AG04450 (cell line): ENCODE data around the gene OXTR. TPM values are rescaled to one million over a fixed set of nuclear protein-coding genes. Genes with fewer than 3 reads are reported as not detected.

ENCODE experiments used
- polyA plus RNA-seq: library from polyadenylated mRNA; depleted of rRNA; stranded (reverse); fragments of >200 nt; gene quantifications from 2 replicates; pipeline ENCODE4 v1.2.3, GENCODE V29; 2011; rRNA removed

Gene OXTR
- polyA plus RNA-seq, 1 experiment = 58.7 TPM

Other genes with a start within 250 kb of the OXTR start
- gene SSUH2, start 124.8 kb downstream of the OXTR start, polyA plus RNA-seq = 0.09 and 0.12 TPM in 2 replicates
- gene CAV3, start 35.8 kb downstream of the OXTR start, polyA plus RNA-seq = not detected in 2 replicates
- 6.7 and 10.7 TPM in 2 replicates for gene RAD18, start 193.9 kb upstream of the OXTR start, polyA plus RNA-seq